Tibial artery (tissue), 4 donors: ENCODE data around the gene PRDM16.

ENCODE experiments used
- DNase-seq, 2 donors: peaks; one replicate each; pipeline ENCODE4 v3.0.0-alpha.2; 2019
- H3K27ac ChIP-seq, 2 donors: fragments of 200-600 bp; sonication (generic) in 1 of 2; 1 replicate in 1 of 2; 2 replicates in 1 of 2; pipeline ENCODE4 v1.5.1; 2018 to 2019; ENCODE audit warnings: mild to moderate bottlenecking in 1 of 2
- H3K27me3 ChIP-seq, 2 donors: fragments of 200-600 bp; sonication (generic) in 1 of 2; one replicate each; pipeline versions ENCODE4 v1.5.1 to v1.6.0; 2016 to 2019
- H3K36me3 ChIP-seq, 3 donors: fragments of 200-600 bp; sonication (generic) in 2 of 3; one replicate each; pipeline ENCODE4 v1.5.1; 2016 to 2019; ENCODE audit warnings: mild to moderate bottlenecking in 2 of 3
- H3K4me1 ChIP-seq, 4 donors: fragments of 200-600 bp; sonication (generic) in 2 of 4; 1 replicate in 3 of 4; 2 replicates in 1 of 4; pipeline ENCODE4 v1.5.1; 2016 to 2019
- H3K4me3 ChIP-seq, 2 donors: fragments of 200-600 bp; sonication (generic) in 1 of 2; 1 replicate in 1 of 2; 2 replicates in 1 of 2; pipeline ENCODE4 v1.5.1; 2018 to 2019; ENCODE audit warnings: mild to moderate bottlenecking in 2 of 2
- H3K9me3 ChIP-seq, 3 donors: fragments of 200-600 bp; sonication (generic) in 1 of 3; one replicate each; pipeline ENCODE4 v1.5.1; 2016 to 2019
- CTCF ChIP-seq, 2 experiments: fragments of 200-600 bp in 1 of 2; fragments of 450-650 bp in 1 of 2; IDR thresholded peaks; one replicate each; pipeline ENCODE4 v1.5.1; 2017 to 2019; ENCODE audit warnings: antibody characterized with exemption in 2 of 2, mild to moderate bottlenecking in 1 of 2, moderate library complexity in 1 of 2
- intact Hi-C: fragments of 100-400 bp; cut with DNase I; formaldehyde crosslinking; loops from one replicate; pipeline ENCODE4 v1.15.0; 2023; ENCODE audit warnings: low total_unique reads

PRDM16 gene

GRCh38 chr1:3026581-3027391, 42.2 kb upstream of the PRDM16 start:
- intact Hi-C loops, result no loop called here
- no peak overlapping the region for H3K27ac ChIP-seq
- no peaks in the 10 kb centered on the region for H3K36me3 ChIP-seq
- H3K4me3 ChIP-seq, result no peak overlapping the region
- no peaks in the 10 kb centered on the region for H3K4me1 ChIP-seq
- no peaks in the 10 kb centered on the region for H3K9me3 ChIP-seq
- peak; percentile 7 to 60 for DNase-seq
- peaks cover 0 to 41% of the 10 kb centered on the region in 2 donors for H3K27me3 ChIP-seq
- no peak for TF ChIP-seq CTCF (IDR thresholded peaks at IDR 0.05)

GRCh38 chr1:3027611-3028371, 41.2 kb upstream of the PRDM16 start:
- no peak for TF ChIP-seq CTCF (IDR thresholded peaks at IDR 0.05)
- peaks cover 0 to 46% of the 10 kb centered on the region in 2 donors for H3K27me3 ChIP-seq
- peak in 1 of 2 donors; percentile 56 for DNase-seq

GRCh38 chr1:3028531-3029282, 40.3 kb upstream of the PRDM16 start:
- H3K27me3 ChIP-seq, result peaks cover 0 to 48% of the 10 kb centered on the region in 2 donors
- H3K4me3 ChIP-seq, result no peak overlapping the region
- intact Hi-C loops, result no loop called here
- no peaks in the 10 kb centered on the region for H3K9me3 ChIP-seq
- TF ChIP-seq CTCF (IDR thresholded peaks at IDR 0.05), result no peak
- no peaks in the 10 kb centered on the region for H3K36me3 ChIP-seq
- no peaks in the 10 kb centered on the region for H3K4me1 ChIP-seq
- DNase-seq, result peak in 1 of 2 donors; percentile 28
- no peak overlapping the region for H3K27ac ChIP-seq

More at GRCh38 chr1:3027611-3028371, 41.2 kb upstream of the PRDM16 start:
- intact Hi-C loops, result no loop called here
- Histone ChIP-seq H3K36me3 (no peaks in the 10 kb centered on the region), H3K4me3 (no peak overlapping the region), H3K4me1 (no peaks in the 10 kb centered on the region), H3K9me3 (no peaks in the 10 kb centered on the region), H3K27ac (no peak overlapping the region)

GRCh38 chr1:3029481-3029961, 39.5 kb upstream of the PRDM16 start:
- DNase-seq, result peak; percentile 14 to 53

More at GRCh38 chr1:3029481-3029961, 39.5 kb upstream of the PRDM16 start:
- TF ChIP-seq CTCF (IDR thresholded peaks at IDR 0.05), result no peak
- H3K27ac ChIP-seq, result no peak overlapping the region
- no peaks in the 10 kb centered on the region for H3K9me3 ChIP-seq
- H3K4me3 ChIP-seq, result no peak overlapping the region
- H3K27me3 ChIP-seq, result peaks cover 0 to 48% of the 10 kb centered on the region in 2 donors
- no peaks in the 10 kb centered on the region for H3K4me1 ChIP-seq
- intact Hi-C loops, result no loop called here
- H3K36me3 ChIP-seq, result no peaks in the 10 kb centered on the region
